Gastroesophageal sphincter (tissue), 3 donors: Measurements from ENCODE around the gene GPR27.

Experiments
- EP300 ChIP-seq: sonication (generic); formaldehyde crosslinking; IDR thresholded peaks from one replicate; pipeline ENCODE4 v1.6.1; 2017; ENCODE audit warnings: antibody characterized with exemption, mild to moderate bottlenecking
- POLR2A ChIP-seq, 2 donors: fragments of 450-650 bp; IDR thresholded peaks; one replicate each; pipeline ENCODE4 v1.6.1; 2017; ENCODE audit warnings: antibody characterized with exemption in 2 of 2, mild to moderate bottlenecking in 2 of 2, moderate library complexity in 1 of 2
- TF ChIP-seq, protein P1 (sequence below), 4 experiments: fragments of 200-600 bp in 2 of 4; fragments of 450-650 bp in 2 of 4; sonication (generic) in 1 of 4; IDR thresholded peaks; one replicate each; pipeline ENCODE4 v1.5.1; 2017 to 2019; ENCODE audit warnings: antibody characterized with exemption in 4 of 4, mild to moderate bottlenecking in 2 of 4, moderate library complexity in 2 of 4

- TF ChIP-seq, protein P1, sequence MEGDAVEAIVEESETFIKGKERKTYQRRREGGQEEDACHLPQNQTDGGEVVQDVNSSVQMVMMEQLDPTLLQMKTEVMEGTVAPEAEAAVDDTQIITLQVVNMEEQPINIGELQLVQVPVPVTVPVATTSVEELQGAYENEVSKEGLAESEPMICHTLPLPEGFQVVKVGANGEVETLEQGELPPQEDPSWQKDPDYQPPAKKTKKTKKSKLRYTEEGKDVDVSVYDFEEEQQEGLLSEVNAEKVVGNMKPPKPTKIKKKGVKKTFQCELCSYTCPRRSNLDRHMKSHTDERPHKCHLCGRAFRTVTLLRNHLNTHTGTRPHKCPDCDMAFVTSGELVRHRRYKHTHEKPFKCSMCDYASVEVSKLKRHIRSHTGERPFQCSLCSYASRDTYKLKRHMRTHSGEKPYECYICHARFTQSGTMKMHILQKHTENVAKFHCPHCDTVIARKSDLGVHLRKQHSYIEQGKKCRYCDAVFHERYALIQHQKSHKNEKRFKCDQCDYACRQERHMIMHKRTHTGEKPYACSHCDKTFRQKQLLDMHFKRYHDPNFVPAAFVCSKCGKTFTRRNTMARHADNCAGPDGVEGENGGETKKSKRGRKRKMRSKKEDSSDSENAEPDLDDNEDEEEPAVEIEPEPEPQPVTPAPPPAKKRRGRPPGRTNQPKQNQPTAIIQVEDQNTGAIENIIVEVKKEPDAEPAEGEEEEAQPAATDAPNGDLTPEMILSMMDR (IDR thresholded peaks at IDR 0.05): no peak
- TF ChIP-seq POLR2A (IDR thresholded peaks at IDR 0.05) (no peak), EP300 (no peak)
These were observed 9.8 kb downstream of the GPR27 start for GRCh38 chr3:71763426-71763825.
